ENCODE results near the gene LRRC4C. TPM values are rescaled to one million over a fixed set of nuclear protein-coding genes. Genes with fewer than 3 reads are reported as not detected.

LRRC4C gene
- total and polyA plus RNA-seq, 4 donors: 0.10 to 0.93 (median 0.30) TPM

- no peak for TF ChIP-seq FOXA2 (IDR thresholded peaks at IDR 0.05)
Measured at GRCh38 chr11:40647295-40647694, 812.2 kb downstream of the LRRC4C start (continued).

- no peaks in the 10 kb centered on the region for H3K27me3 ChIP-seq (ENCODE audit: control insufficient read depth in 4 of 4, insufficient read depth in 4 of 4, low read length in 3 of 4)
- TF ChIP-seq FOXA1 (IDR thresholded peaks at IDR 0.05) (no peak), REST (IDR thresholded peaks at IDR 0.05) (no peak), RXRA (IDR thresholded peaks at IDR 0.05) (no peak), NR2F2 (IDR thresholded peaks at IDR 0.05) (no peak), RAD21 (IDR thresholded peaks at IDR 0.05) (no peak), EGR1 (IDR thresholded peaks at IDR 0.05; ENCODE audit: low read depth in 2 of 2) (no peak), GABPA (IDR thresholded peaks at IDR 0.05 in 1 of 2, conservative IDR thresholded peaks at IDR 0.05 in 1 of 2) (no peak), HNF4A (conservative IDR thresholded peaks at IDR 0.05) (no peak), JUND (IDR thresholded peaks at IDR 0.05) (no peak), MAX (IDR thresholded peaks at IDR 0.05) (no peak), SP1 (IDR thresholded peaks at IDR 0.05) (no peak), HNF4G (IDR thresholded peaks at IDR 0.05) (no peak), TAF1 (conservative IDR thresholded peaks at IDR 0.05) (no peak), FOXA2 (IDR thresholded peaks at IDR 0.05) (no peak), YY1 (IDR thresholded peaks at IDR 0.05) (no peak)
- TF ChIP-seq, protein P1, sequence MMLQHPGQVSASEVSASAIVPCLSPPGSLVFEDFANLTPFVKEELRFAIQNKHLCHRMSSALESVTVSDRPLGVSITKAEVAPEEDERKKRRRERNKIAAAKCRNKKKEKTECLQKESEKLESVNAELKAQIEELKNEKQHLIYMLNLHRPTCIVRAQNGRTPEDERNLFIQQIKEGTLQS (IDR thresholded peaks at IDR 0.05): no peak
- TF ChIP-seq, protein P2, sequence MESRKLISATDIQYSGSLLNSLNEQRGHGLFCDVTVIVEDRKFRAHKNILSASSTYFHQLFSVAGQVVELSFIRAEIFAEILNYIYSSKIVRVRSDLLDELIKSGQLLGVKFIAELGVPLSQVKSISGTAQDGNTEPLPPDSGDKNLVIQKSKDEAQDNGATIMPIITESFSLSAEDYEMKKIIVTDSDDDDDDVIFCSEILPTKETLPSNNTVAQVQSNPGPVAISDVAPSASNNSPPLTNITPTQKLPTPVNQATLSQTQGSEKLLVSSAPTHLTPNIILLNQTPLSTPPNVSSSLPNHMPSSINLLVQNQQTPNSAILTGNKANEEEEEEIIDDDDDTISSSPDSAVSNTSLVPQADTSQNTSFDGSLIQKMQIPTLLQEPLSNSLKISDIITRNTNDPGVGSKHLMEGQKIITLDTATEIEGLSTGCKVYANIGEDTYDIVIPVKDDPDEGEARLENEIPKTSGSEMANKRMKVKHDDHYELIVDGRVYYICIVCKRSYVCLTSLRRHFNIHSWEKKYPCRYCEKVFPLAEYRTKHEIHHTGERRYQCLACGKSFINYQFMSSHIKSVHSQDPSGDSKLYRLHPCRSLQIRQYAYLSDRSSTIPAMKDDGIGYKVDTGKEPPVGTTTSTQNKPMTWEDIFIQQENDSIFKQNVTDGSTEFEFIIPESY (IDR thresholded peaks at IDR 0.05): no peak
- TF ChIP-seq, protein P3, sequence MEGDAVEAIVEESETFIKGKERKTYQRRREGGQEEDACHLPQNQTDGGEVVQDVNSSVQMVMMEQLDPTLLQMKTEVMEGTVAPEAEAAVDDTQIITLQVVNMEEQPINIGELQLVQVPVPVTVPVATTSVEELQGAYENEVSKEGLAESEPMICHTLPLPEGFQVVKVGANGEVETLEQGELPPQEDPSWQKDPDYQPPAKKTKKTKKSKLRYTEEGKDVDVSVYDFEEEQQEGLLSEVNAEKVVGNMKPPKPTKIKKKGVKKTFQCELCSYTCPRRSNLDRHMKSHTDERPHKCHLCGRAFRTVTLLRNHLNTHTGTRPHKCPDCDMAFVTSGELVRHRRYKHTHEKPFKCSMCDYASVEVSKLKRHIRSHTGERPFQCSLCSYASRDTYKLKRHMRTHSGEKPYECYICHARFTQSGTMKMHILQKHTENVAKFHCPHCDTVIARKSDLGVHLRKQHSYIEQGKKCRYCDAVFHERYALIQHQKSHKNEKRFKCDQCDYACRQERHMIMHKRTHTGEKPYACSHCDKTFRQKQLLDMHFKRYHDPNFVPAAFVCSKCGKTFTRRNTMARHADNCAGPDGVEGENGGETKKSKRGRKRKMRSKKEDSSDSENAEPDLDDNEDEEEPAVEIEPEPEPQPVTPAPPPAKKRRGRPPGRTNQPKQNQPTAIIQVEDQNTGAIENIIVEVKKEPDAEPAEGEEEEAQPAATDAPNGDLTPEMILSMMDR (IDR thresholded peaks at IDR 0.05; ENCODE audit: low read depth, low read length, missing input control): no peak
- no peak overlapping the region for H3K27ac ChIP-seq (ENCODE audit: low read depth in 1 of 2, low read length in 2 of 2)
- WGBS: 76% methylated on average over 1 of the region's 1 CpG
- DNase-seq (ENCODE audit: low spot score): no peak
- H3K36me3 ChIP-seq (ENCODE audit: control insufficient read depth in 4 of 4, insufficient read depth in 3 of 4, low read depth in 1 of 4, low read length in 3 of 4): no peaks in the 10 kb centered on the region
- H3K4me3 ChIP-seq (ENCODE audit: low read depth in 1 of 3, low read length in 3 of 3): no peak overlapping the region
- no peaks in the 10 kb centered on the region for H3K4me1 ChIP-seq (ENCODE audit: control insufficient read depth in 4 of 4, insufficient read depth in 4 of 4, low read length in 3 of 4)
- no peak overlapping the region for H3K9ac ChIP-seq (ENCODE audit: low read depth in 1 of 2, low read length in 2 of 2)
- no peaks in the 10 kb centered on the region for H3K9me3 ChIP-seq (ENCODE audit: control insufficient read depth in 4 of 4, low read length in 3 of 4)
Measured at GRCh38 chr11:40642284-40642683, 817.2 kb downstream of the LRRC4C start.

Measured in liver (tissue), 9 donors.